HG02623 (cell line): ENCODE data around the gene RIN3.
A peak's percentile ranks its signal among the peaks of the same experiment; 100 is the strongest.

Experiments used
- ATAC-seq: cut with Tn5 transposase; IDR thresholded peaks from one replicate; pipeline ENCODE4 v1.9.1; 2021; ENCODE audit warnings: moderate library complexity; ENCODE audit not compliant: unreplicated experiment

Gene RIN3

GRCh38 chr14:92575061-92575747 lies 61.6 kb downstream of the RIN3 start:
- ATAC-seq: no peak

- no peak for ATAC-seq
These were observed 62.2 kb downstream of the RIN3 start for GRCh38 chr14:92575748-92576303.

- peak; percentile 83 for ATAC-seq
These were observed 63.8 kb downstream of the RIN3 start for GRCh38 chr14:92577321-92577742.

- no peak for ATAC-seq
These were observed 64.9 kb downstream of the RIN3 start for GRCh38 chr14:92578511-92578910.

GRCh38 chr14:92579244-92579936 lies 65.8 kb downstream of the RIN3 start:
- ATAC-seq: no peak

GRCh38 chr14:92581206-92581605 lies 67.6 kb downstream of the RIN3 start:
- no peak for ATAC-seq

- no peak for ATAC-seq
These were observed 68.5 kb downstream of the RIN3 start for GRCh38 chr14:92581966-92582566.

- peak; percentile 61 for ATAC-seq
These were observed 69.3 kb downstream of the RIN3 start for GRCh38 chr14:92582706-92583452.

- ATAC-seq: no peak
These were observed 70.6 kb downstream of the RIN3 start for GRCh38 chr14:92584220-92584619.

GRCh38 chr14:92584816-92585215 lies 71.2 kb downstream of the RIN3 start:
- ATAC-seq: no peak

GRCh38 chr14:92585981-92586937 lies 72.7 kb downstream of the RIN3 start:
- no peak for ATAC-seq

- no peak for ATAC-seq
These were observed 73.5 kb downstream of the RIN3 start for GRCh38 chr14:92586963-92587699.

GRCh38 chr14:92587700-92588085 lies 74.1 kb downstream of the RIN3 start:
- no peak for ATAC-seq

GRCh38 chr14:92589213-92589852 lies 75.8 kb downstream of the RIN3 start:
- ATAC-seq: no peak

- no peak for ATAC-seq
These were observed 76.6 kb downstream of the RIN3 start for GRCh38 chr14:92590176-92590575.

- ATAC-seq: no peak
These were observed 77.4 kb downstream of the RIN3 start for GRCh38 chr14:92590941-92591340.

GRCh38 chr14:92591346-92591745 lies 77.8 kb downstream of the RIN3 start:
- ATAC-seq: no peak

- ATAC-seq: no peak
These were observed 81.7 kb downstream of the RIN3 start for GRCh38 chr14:92595267-92595666.
